ENCODE results near the gene KRT4. TPM values are rescaled to one million over a fixed set of nuclear protein-coding genes. Genes with fewer than 3 reads are reported as not detected.
"Not testable (repeated sequence)": the region's sequence is repeated elsewhere in the genome, so short reads cannot be mapped to it uniquely, and the experiment has no call there.

Gene KRT4
- not detected in 2 replicates for total RNA-seq (2014; rRNA removed; shearing (Covaris generic))
- not detected in 2 replicates for polyA plus RNA-seq (2015; cell fraction: cytosol; rRNA removed)
- not detected in 2 replicates for polyA plus RNA-seq (2015; cell fraction: nucleus; rRNA removed)

DNA sequence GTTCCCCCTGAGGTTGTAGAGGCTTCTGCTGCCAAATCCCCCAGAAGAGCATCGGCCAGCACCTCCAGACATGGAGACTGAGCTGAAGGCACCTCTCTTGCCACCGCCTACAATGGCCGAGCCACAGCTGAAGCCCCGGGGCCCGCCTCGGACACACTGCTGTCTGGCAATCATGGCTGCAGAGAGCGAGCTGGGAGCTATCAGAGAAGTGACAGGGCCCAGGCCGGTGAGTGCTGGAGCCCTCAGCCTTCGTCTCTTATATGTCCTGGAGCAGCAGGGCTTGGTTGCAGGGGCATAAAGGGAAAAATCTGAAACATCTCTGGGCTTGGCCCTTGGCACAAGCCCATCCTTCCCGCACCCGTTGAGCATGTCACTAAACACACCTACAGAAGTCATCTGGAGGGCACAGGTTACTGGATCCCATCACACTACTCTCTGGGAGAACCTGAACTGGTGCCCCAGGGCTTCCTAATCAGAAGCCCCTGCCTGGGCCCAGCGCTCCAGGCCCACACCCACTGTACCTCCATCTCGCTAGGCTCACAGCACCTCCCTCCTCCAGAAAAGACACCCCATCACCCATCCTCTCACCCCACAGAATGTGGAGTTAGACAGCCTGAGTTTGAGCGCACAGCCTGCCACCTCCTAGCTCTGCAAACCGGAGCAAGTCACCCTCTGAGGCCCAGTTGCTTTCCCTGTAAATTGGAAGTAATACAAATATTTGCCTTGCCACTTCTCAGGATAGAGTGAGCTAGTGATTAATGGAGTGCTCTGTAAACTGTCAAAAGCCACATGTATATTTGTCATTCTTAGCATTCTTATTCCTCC is at the start of gene KRT4:
KRT4 (minus strand) TSS at position 232 of the 825 bp plus-strand sequence; CDS start at position 174, 58 bp downstream.
- in situ Hi-C loops (cut with HindIII; ENCODE audit: low pct_unique_long_range_greater_than_20kb, low sequenced_read_pairs) = no loop called here
- DNase-seq (ENCODE audit: low read depth, low spot score) = no peak

DNA sequence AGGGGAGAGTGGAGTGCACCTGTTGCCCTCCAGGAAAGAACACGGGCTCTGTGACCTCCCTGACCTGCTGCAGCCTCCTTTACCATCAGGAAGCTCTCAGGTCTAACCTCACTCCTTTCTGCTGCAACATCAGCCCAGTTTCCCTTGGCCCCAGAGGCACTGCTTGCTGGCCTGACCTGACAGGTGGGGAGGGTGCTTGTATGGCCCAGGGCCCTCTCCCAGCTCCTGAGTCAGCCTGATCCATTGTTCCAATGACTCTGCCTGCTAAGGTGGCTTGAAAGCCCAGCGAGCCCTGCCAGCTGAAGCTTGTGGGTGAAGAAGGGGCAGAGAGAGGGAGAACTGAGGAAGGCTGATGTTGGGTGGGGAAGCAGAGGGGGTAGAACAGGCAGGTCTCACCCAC is 48.1 kb upstream of the KRT4 start:
- in situ Hi-C loops (cut with HindIII; ENCODE audit: low pct_unique_long_range_greater_than_20kb, low sequenced_read_pairs) = no loop called here
- DNase-seq (ENCODE audit: low read depth, low spot score) = no peak

DNA sequence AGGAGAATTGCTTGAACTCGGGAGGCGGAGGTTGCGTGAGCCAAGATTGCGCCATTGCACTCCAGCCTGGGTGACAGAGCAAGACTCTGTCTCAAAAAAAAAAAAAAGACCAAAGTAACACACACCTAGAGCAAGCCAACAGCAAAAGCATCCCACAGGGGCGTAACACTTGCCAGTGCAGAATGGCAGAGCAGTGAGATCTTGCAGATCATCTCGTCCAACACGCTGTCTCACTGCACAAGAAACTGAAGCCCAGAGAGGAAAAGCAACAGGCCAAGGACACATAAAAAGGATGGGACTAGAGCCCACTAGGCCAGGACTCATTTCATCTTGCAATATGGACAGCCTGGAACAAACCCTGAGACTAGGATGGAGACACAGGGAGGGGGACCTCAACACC is 47.6 kb upstream of the KRT4 start:
- DNase-seq (ENCODE audit: low read depth, low spot score) = no peak
- in situ Hi-C loops (cut with HindIII; ENCODE audit: low pct_unique_long_range_greater_than_20kb, low sequenced_read_pairs) = no loop called here

DNA sequence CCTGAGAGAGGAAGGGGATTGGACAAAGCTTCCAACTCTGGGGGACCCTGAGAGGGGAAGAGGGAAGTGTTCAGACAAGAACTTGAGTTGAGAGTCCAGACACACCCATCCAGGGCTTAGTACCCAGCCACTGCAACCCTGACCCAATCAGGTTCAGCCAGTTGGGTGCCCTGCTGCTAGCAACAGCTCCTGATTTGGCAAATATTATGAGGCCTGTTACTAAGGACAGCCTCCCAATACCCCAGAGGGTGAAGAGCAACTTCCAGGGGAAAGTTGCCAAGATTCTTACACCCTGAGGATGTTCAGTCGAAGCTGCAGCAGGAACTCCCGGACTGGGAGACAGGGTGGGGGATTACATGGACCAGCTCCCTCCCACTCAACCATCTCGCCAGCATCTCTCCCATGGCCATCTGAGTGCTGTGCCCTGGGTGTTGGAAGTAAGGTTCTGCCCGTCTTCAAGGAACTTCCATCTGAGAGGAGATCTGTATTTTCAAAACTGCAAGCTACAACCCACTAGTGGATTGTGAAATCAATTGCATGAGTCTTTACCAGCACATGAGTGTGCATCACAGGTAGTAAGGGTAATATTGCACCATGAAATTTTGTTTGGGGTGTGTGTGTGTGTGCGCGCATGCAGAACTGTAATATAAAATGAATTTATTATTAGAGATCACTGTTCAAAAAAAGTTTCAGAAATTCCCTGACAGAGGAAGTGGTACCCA is 46.3 kb upstream of the KRT4 start:
- peak; percentile 52 for DNase-seq (ENCODE audit: low read depth, low spot score)

DNA sequence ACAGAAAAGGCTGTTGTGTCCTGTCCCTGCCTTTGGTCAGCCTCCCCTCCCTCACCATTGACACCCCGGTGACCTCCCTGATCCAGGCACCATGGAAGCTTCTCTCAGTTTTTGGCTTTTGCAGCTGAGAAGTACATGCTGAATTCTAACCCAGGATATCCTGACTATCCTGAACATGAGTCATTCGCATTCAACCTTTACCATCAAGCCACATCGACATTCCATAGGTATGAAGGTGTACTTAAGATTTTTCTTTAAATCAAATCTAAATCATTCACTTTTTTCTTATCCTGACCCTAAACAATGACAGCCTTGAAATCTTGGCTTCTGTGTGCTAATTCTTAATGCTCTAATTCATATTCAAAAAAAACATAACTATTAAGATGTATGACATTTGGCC is 43.6 kb upstream of the KRT4 start:
- no peak for DNase-seq (ENCODE audit: low read depth, low spot score)
- in situ Hi-C loops (cut with HindIII; ENCODE audit: low pct_unique_long_range_greater_than_20kb, low sequenced_read_pairs) = no loop called here

More for the DNA sequence above, 46.3 kb upstream of the KRT4 start:
- in situ Hi-C loops (cut with HindIII; ENCODE audit: low pct_unique_long_range_greater_than_20kb, low sequenced_read_pairs) = no loop called here

DNA sequence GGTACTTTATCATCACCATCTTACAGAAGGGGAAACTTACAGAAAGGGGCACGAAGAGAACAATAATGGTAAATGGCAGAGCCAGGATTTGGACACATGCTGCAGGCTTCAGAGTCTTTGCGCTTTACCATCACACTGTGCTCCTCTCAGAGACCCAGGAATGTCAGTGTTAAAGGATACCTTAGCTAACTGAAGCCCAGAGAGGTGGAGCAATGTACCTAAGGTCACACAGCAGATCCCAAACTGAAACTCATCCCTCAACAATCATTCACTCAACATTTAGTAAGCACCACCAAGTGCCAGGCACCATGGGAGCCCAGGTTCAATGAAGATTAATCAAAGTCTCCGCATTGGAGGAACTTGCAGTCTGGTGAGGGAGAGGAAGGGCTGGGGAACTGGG is 42.9 kb upstream of the KRT4 start:
- in situ Hi-C loops (cut with HindIII; ENCODE audit: low pct_unique_long_range_greater_than_20kb, low sequenced_read_pairs) = no loop called here
- no peak for DNase-seq (ENCODE audit: low read depth, low spot score)

DNA sequence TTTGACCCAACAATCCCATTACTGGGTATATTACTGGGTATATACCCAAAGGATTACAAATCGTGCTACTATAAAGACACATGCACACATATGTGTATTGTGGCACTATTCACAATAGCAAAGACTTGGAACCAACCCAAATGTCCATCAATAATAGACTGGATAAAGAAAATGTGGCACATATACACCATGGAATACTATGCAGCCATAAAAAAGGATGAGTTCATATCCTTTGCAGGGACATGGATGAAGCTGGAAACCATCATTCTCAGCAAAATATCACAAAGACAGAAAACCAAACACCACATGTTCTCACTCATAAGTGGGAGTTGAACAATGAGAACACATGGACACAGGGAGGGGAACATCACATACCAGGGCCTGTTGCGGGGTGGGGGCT is 42.2 kb upstream of the KRT4 start:
- in situ Hi-C loops (cut with HindIII; ENCODE audit: low pct_unique_long_range_greater_than_20kb, low sequenced_read_pairs); DNase-seq (ENCODE audit: low read depth, low spot score): not testable (repeated sequence)

DNA sequence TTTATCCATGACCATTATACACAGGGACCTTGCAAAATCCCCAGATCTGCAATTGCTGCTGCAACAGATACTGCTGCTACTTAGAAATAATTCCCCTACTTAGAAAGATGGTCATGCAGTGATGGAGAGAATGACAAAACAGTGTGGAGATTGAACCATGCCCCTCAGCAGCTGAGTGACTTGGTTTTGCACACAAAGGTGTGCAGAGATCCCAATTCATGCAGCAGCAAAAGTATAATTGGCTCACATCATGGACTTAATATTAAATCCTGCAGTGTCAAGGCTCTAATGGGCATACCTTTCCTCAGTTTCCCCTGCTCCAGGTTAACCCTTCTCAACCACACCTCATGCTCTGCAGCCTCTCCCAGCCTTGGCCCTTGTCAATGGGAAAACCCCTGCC is 37.9 kb upstream of the KRT4 start:
- DNase-seq (ENCODE audit: low read depth, low spot score) = no peak
- in situ Hi-C loops (cut with HindIII; ENCODE audit: low pct_unique_long_range_greater_than_20kb, low sequenced_read_pairs) = no loop called here

DNA sequence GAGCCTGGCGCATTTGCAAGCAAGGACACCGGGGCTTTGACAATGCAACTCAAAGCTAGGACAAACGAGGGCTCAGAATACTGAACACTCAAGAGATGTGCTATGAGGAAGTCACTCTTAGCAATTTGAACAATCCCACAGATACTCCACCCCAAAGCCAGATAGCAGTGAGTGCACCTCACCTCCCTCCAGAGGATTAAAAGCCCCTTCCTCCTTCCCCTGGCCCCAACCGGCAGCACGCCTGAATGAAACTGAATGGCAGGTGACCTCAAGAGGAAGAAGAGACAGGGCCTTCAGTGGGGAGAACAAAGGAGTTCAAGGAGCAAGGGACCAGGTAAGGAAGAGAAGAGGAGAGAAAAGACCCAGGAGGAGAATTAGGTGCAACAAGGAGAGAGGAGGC is 36.8 kb upstream of the KRT4 start:
- no peak for DNase-seq (ENCODE audit: low read depth, low spot score)
- in situ Hi-C loops (cut with HindIII; ENCODE audit: low pct_unique_long_range_greater_than_20kb, low sequenced_read_pairs) = no loop called here

DNA sequence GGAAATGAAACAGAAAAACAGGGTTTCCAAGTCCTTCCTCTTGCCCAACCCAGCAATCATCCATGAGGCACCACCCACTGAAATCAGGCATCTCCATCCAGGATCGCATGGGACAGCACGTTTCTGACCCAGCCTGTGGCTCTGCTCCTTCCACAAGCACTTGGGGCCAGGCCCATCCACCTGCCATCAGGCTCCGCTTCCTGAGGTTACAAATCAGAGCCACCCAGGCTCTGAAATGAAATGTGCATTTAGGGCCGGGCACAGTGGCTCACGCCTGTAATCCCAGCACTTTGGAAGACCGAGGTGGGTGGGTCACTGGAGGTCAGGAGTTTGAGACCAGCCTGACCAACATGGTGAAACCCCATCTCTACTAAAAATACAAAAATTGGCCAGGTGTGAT is 35.6 kb upstream of the KRT4 start:
- in situ Hi-C loops (cut with HindIII; ENCODE audit: low pct_unique_long_range_greater_than_20kb, low sequenced_read_pairs) = no loop called here
- no peak for DNase-seq (ENCODE audit: low read depth, low spot score)

DNA sequence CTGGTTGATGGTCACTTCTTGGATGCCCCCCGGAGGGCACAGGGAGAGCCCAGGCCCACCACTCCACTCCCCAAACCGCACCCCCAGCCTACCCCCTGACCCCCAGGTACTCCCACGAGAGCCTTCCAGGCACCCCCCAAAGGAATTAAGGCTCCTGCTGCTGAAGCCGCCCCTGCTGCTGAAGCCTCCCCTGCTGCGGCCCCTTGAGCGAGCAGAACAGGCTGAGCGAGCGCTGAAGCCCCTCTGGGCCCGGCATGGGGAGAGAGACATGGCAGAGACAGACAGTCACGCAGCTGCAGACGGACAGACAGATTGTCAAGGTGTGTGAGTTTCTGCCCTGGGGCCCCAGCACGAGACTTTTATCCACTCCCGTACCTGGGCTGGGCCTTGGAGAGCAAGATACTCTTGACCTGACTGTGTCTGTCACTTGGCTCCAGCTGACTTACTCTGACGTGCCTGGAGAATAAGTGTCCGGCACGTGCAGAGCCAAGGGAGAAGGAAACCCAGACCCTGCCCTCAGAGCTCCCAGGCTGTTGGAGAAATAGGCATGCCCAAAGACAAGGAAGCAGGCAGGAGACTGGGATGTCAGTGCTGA is 34.8 kb upstream of the KRT4 start, which contains the start of gene KRT78:
KRT78 (minus strand) TSS at position 334 of the 595 bp plus-strand sequence; CDS start at position 270, 64 bp downstream.
- in situ Hi-C loops (cut with HindIII; ENCODE audit: low pct_unique_long_range_greater_than_20kb, low sequenced_read_pairs) = no loop called here
- no peak for DNase-seq (ENCODE audit: low read depth, low spot score)

DNA sequence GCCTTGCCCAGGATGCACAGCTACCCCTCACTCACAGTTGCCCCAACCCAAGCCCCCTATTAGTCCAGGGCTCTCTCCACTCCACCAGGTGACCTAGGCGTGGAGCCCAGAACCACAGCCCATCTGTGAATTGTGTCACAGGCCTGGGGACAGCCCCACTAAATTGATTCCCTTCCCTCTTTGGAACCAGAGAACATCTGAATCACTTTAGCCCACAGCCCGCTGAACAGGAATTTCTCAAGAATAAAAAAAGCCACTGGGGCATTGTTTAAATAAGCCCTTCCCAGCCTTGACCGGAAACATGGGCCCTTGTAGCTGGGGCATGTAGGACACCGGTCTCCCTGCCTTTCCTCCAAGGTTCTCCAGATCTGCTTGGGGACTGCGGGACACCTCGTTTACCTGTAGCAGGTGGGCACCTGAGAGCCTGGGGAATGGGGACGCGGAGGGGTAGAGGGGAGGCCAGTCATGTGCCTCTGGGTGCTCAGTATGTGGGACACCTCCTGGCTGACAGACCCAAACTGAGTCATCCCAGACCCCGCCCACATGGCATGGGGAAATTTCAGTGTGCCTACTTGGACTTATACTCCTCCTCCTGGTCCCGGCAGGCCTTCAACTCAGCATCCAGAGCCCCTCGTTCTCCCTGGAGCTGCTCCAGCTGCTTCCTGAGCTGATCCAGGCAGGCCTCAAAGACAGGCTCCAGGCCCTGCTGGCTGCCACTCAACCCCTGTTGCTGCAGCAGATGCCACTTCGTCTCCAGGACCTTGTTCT is 33.6 kb upstream of the KRT4 start:
- in situ Hi-C loops (cut with HindIII; ENCODE audit: low pct_unique_long_range_greater_than_20kb, low sequenced_read_pairs) = no loop called here
- DNase-seq (ENCODE audit: low read depth, low spot score) = no peak

DNA sequence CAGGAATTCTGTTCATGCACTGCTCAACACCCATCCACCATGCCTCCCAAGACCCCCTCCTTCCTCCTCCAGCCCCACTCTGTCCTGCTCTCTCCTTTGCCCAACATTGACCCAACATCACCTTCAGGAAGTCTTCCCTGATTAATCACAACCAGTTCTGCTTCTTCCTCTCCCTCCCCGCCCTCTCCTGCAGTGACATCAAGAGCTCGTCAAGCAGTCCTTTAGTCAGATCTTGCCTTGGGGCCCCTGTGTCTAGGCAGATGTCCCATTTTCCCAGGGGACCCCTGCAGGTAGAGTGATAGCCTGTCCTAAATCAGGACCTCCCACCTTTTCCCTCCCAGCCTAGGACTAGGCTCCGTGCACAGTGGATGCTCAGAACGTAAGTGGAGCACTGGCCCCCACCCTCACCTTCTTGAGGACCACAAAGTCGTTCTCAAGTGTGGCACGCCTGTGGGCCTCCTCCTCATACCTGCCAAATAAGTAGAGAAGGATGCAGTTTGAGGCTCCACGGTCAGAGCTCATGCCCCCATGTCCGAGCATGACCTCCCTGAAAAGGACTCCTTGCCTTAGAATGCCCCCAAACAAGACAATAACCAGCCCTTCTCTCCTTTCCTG is 32.5 kb upstream of the KRT4 start:
- DNase-seq (ENCODE audit: low read depth, low spot score) = no peak
- in situ Hi-C loops (cut with HindIII; ENCODE audit: low pct_unique_long_range_greater_than_20kb, low sequenced_read_pairs) = no loop called here

DNA sequence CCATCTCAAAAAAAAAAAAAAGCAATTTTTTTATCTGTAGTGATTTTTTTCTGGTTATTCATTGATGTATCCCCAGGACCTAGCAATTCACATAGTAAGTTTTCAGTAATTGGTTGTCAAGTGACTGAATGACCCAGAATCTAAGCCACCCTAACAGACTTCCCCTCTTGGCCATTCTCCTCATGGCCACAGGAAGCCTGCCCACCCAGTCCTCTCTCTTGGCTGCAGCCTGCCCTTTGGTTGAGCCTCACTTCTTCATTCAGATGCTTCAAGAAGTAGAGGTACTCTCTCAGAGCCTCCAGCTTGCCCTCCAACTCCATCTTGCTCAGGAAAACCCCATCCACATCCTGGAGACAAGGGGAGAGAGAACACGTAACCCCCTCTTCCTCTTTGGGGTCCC is 32.0 kb upstream of the KRT4 start:
- in situ Hi-C loops (cut with HindIII; ENCODE audit: low pct_unique_long_range_greater_than_20kb, low sequenced_read_pairs) = no loop called here
- no peak for DNase-seq (ENCODE audit: low read depth, low spot score)

DNA sequence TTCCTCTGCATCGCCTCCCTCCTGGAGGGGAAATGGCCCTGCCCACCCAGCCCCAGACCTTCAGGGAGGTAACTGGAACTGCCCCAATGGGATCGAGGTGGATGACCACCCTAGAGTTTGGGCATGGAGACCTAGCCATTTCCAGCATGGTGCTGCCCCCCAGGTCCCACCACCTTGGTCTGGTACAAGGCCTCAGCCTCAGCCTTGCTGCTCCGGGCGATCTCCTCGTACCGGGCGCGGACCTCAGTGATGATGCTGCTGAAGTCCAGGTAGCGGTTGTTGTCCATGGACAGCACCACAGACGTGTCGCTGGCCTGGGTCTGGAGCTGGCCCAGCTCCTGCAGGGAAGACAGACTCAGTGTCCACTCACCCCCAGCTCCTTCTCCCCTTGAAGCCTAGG is 30.5 kb upstream of the KRT4 start:
- in situ Hi-C loops (cut with HindIII; ENCODE audit: low pct_unique_long_range_greater_than_20kb, low sequenced_read_pairs) = no loop called here
- DNase-seq (ENCODE audit: low read depth, low spot score) = no peak

DNA sequence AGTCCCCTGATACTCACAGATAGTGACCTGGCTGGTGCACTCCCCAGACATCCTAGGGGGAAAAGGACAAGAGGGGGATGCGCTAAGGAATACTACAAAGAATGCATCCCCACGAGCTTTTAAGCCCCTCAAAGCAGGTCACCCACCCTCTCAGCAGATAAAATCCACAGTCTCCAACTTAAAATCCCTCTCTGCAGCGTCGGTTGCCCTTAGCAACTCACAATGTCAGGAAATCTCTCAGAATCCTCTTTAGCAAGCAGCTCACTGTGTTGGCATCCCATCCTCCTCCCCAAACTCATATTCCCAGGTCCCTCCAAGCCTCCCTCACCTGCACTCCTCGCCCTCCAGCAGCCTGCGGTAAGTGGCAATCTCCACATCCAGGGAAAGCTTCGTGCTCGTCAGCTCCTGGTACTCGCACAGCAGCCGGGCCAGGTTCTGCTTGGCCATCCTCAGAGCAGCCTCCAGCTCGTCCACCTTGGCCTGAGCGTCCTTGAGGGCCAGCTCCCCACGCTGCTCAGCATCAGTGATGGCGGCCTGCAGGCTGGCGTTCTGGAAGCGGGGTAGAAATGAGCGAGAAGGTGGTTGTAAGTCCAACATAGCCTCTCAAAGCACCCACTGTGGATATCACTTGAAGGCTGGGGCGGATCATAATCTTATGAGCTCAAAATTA is 25.7 kb upstream of the KRT4 start:
- in situ Hi-C loops (cut with HindIII; ENCODE audit: low pct_unique_long_range_greater_than_20kb, low sequenced_read_pairs) = no loop called here
- DNase-seq (ENCODE audit: low read depth, low spot score) = no peak
